ENCODE results near the gene TARP.
"Not testable (repeated sequence)": the region's sequence is repeated elsewhere in the genome, so short reads cannot be mapped to it uniquely, and the experiment has no call there.

TARP gene

DNA sequence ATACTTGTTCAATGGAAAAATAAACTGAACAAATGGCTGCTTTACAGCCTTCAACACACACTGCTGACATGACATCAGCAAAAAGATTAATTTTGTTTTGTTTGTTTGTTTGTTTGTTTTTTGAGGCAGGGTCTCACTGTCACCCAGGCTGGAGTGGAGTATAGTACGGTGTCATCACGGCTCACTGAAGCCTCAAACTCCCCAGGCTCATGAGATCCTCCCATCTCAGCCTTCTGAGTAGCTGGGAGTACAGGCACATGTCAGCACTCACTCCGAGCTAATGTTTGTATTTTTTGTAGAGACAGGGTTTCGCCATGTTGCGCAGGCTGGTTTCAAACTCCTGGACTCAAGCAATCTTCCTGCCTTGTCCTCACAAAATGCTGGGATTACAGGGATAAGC lies 10.9 kb downstream of the TARP start:
- no peak for DNase-seq (ENCODE audit: insufficient read length, low spot score)
- TF ChIP-seq, protein P1, sequence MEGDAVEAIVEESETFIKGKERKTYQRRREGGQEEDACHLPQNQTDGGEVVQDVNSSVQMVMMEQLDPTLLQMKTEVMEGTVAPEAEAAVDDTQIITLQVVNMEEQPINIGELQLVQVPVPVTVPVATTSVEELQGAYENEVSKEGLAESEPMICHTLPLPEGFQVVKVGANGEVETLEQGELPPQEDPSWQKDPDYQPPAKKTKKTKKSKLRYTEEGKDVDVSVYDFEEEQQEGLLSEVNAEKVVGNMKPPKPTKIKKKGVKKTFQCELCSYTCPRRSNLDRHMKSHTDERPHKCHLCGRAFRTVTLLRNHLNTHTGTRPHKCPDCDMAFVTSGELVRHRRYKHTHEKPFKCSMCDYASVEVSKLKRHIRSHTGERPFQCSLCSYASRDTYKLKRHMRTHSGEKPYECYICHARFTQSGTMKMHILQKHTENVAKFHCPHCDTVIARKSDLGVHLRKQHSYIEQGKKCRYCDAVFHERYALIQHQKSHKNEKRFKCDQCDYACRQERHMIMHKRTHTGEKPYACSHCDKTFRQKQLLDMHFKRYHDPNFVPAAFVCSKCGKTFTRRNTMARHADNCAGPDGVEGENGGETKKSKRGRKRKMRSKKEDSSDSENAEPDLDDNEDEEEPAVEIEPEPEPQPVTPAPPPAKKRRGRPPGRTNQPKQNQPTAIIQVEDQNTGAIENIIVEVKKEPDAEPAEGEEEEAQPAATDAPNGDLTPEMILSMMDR (IDR thresholded peaks at IDR 0.05; ENCODE audit: insufficient read depth, missing control alignments): no peak
- no peak for FAIRE-seq

DNA sequence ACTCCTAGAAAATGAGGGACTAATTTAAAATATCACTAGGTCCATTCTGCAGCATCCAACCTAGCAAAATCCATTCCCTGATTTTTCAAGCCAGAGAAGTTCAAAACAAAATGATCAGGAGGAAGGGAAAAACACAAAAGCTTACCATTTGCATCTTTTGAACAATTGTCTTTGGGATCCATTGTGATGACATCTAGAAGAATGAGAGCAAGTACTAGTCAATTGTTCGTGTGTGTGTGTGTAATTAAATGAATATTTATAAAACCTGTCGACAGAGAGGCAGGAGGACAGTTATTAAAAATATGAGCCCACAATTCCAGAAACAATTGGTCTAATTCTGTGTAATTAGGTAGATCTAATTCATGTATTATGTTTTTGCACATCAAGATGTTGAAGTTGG lies 11.4 kb downstream of the TARP start:
- DNase-seq (ENCODE audit: insufficient read length, low spot score); FAIRE-seq: not testable (repeated sequence)

DNA sequence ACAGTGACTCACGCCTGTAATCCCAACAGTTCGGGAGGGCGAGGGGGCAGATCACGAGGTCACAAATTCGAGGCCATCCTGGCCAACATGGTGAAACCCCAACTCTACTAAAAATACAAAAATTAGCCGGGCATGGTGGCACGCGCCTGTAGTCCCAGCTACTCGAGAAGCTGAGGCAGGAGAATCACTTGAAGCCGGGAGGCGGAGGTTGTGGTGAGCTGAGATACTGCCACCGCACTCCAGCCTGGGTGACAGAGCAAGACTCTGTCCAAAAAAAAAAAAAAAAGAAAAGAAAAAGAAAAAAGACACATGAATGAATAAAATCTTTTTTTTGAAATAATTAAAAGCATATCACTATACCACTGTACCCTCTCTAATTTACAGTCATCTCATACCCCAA lies 11.8 kb downstream of the TARP start:
- FAIRE-seq; DNase-seq (ENCODE audit: insufficient read length, low spot score): not testable (repeated sequence)

DNA sequence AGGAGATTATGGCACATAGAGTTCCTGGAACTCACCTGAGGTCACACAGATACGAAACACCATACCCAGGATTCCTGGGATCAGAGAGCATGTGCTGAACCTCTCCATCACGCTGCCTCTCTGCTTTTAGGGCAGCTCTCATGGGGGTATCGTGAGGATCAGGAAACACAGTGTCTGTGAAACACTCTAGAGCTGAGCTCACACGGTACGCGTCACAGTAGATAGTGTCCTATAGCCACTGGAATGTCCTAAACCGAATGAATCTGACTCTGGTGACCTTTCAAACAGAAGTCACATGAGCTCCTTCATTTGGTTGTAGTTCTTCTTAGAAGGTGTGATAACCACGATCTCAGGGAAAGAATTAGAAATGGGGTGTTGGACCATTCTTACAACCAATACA lies 14.3 kb downstream of the TARP start:
- not testable (repeated sequence) for FAIRE-seq; DNase-seq (ENCODE audit: insufficient read length, low spot score)

DNA sequence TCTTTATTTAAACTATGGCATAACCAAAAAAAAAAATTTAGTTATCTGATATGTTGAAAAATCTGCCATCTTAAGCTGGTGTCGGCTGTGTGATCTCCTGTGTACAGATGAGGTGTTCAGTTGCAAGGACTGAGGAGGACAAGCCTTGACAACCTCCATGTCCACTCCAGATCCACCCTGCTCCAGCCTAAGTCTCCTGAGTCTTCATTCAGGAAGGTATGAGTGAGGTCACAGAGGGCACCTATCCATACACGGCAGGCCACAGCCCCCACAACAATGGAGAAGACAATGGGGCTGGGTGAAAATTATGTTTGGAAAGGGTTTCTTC lies 16.1 kb downstream of the TARP start:
- FAIRE-seq (no peak), DNase-seq (ENCODE audit: insufficient read length, low spot score) (no peak)
- TF ChIP-seq, protein P1 (IDR thresholded peaks at IDR 0.05; ENCODE audit: insufficient read depth, missing control alignments): no peak

DNA sequence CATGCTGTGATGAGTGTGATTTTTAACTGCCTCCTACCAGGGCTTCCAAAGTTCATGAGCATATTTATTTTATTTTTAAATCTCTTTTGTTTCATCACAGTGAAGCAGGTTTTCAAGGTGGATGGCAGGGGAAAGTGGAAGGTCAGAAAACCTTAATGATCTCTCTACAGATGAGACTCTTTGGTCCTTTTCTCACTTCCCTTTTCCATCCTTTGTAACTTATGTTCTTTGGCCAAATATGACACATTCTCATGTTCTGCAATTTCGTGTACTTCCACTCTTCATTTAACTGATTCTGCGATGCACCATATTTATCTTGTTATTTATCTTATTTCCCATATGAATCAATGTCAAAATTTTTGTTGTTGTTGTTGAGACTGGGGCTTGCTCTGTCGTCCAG lies 23.6 kb downstream of the TARP start:
- FAIRE-seq: peak; percentile 16
- not testable (repeated sequence) for DNase-seq (ENCODE audit: insufficient read length, low spot score)

DNA sequence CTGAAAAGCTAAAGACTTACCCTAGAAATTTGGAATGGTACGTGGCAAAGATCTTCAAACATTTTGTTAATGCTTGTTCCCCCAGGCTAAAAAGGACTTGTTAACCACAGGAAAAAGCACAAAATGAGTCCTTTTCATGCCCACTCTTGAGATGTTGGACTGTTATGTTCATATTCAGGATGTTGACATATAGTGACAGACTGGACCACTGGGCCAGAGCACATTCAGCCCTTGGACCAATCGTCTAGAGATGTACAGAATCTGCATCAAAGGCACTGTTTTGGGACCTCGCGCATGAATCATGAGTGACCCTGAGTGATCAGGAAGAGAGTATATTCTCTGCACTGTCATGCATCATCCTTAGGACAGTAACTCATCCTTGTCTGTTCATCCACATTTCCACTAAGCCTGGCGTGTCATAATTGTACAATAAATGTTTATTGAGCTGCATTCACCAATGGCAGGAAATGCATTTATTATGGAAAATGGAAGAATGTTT lies 25.3 kb downstream of the TARP start:
- FAIRE-seq (no peak), DNase-seq (ENCODE audit: insufficient read length, low spot score) (no peak)
- TF ChIP-seq, protein P1 (IDR thresholded peaks at IDR 0.05; ENCODE audit: insufficient read depth, missing control alignments): no peak

DNA sequence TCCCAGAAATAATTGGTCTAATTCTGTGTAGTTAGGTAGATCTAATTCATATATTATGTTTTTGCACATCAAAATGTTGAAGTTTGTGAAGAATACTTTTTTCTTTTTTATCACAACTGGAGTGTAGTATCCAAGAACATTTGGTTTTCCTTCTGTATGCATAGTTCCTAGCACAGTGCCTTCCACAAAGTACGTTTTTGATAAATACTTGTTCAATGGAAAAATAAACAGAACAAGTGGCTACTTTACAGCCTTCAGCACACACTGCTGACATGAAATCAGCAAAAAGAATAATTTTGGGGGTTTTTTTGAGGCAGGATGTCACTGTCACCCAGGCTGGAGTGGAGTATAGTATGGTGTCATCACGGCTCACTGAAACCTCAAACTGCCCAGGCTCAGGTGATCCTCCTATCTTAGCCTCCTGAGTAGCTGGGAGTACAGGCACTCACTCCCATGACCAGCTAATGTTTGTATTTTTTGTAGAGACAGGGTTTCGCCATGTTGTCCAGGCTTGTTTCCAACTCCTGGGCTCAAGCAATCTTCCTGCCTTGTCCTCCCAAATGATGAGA lies 27.9 kb downstream of the TARP start:
- TF ChIP-seq, protein P1 (IDR thresholded peaks at IDR 0.05; ENCODE audit: insufficient read depth, missing control alignments): no peak
- no peak for FAIRE-seq
- no peak for DNase-seq (ENCODE audit: insufficient read length, low spot score)

DNA sequence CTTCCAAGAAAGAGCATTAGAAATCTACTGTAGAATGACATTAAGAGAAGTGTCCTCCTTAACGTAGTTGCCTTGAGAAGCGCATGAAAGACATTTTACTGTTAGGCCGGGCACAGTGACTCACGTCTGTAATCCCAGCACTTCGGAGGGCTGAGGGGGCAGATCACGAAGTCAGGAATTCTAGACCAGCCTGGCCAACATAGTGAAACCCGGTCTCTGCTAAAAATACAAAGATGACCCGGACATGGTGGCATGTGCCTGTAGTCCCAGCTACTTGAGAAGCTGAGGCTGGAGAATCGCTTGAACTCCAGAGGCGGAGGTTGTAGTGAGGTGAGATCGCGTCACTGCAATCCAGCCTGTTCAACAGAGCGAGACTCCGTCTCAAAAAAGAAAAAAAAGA lies 28.9 kb downstream of the TARP start:
- FAIRE-seq (no peak), DNase-seq (ENCODE audit: insufficient read length, low spot score) (no peak)
- TF ChIP-seq, protein P1 (IDR thresholded peaks at IDR 0.05; ENCODE audit: insufficient read depth, missing control alignments): no peak

DNA sequence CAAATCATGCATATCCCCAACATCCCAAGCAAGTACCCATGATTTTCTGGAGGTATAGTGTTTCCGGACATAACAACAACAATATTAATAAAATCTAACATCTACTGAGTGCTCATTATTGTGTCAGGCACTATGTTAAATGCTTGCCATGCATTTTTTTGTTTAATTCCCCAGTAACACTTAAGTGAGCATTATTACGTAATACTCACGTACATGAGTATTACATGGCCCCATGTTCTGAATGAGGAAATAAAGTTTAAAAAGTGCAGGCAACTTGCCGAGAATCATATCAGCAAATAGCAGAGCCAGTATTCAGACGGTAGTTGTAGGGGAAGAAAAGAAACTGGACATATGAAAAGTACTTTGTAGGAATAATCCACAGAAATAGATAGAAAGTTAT lies 30.1 kb downstream of the TARP start:
- DNase-seq (ENCODE audit: insufficient read length, low spot score); FAIRE-seq: not testable (repeated sequence)
